Stimulated activated CD8-positive, alpha-beta memory T cell treated with anti-CD3 and anti-CD28 coated beads, Interleukin-15, amount 100 ng/mL, for 1 hour (primary cell): Measurements from ENCODE around the gene EDRF1.
"Not testable (repeated sequence)": the region's sequence is repeated elsewhere in the genome, so short reads cannot be mapped to it uniquely, and the experiment has no call there.

Experiments used
- DNase-seq: peaks from one replicate; pipeline ENCODE4 v3.0.0-alpha.2; 2020; ENCODE audit warnings: low read depth

EDRF1 gene

GRCh38 chr10:125707541-125708468 is 11.7 kb upstream of the EDRF1 start:
- no peak for DNase-seq

GRCh38 chr10:125708971-125709503 is 10.5 kb upstream of the EDRF1 start:
- DNase-seq, result no peak

- no peak for DNase-seq
Measured at GRCh38 chr10:125709553-125710474, 9.7 kb upstream of the EDRF1 start.

- DNase-seq, result no peak
Measured at GRCh38 chr10:125711110-125711750, 8.3 kb upstream of the EDRF1 start.

- not testable (repeated sequence) for DNase-seq
Measured at GRCh38 chr10:125714728-125715127, 4.8 kb upstream of the EDRF1 start.

GRCh38 chr10:125720002-125720382 is 483 bp downstream of the EDRF1 start:
- DNase-seq, result no peak

- no peak for DNase-seq
Measured at GRCh38 chr10:125721035-125721434, 1.5 kb downstream of the EDRF1 start.

- no peak for DNase-seq
Measured at GRCh38 chr10:125722811-125723210, 3.3 kb downstream of the EDRF1 start.

GRCh38 chr10:125726914-125727313 is 7.4 kb downstream of the EDRF1 start:
- no peak for DNase-seq

- no peak for DNase-seq
Measured at GRCh38 chr10:125727436-125727835, 7.9 kb downstream of the EDRF1 start.

- no peak for DNase-seq
Measured at GRCh38 chr10:125734148-125734547, 14.6 kb downstream of the EDRF1 start.

- no peak for DNase-seq
Measured at GRCh38 chr10:125734823-125735222, 15.3 kb downstream of the EDRF1 start.

- DNase-seq, result no peak
Measured at GRCh38 chr10:125738206-125738605, 18.7 kb downstream of the EDRF1 start.

GRCh38 chr10:125739994-125740679 is 20.6 kb downstream of the EDRF1 start:
- no peak for DNase-seq

GRCh38 chr10:125742465-125742864 is 23.0 kb downstream of the EDRF1 start:
- no peak for DNase-seq

GRCh38 chr10:125744909-125745308 is 25.4 kb downstream of the EDRF1 start:
- no peak for DNase-seq

GRCh38 chr10:125747417-125747816 is 27.9 kb downstream of the EDRF1 start:
- no peak for DNase-seq

- DNase-seq, result no peak
Measured at GRCh38 chr10:125756196-125756595, 36.7 kb downstream of the EDRF1 start.

GRCh38 chr10:125756853-125757487 is 37.5 kb downstream of the EDRF1 start:
- DNase-seq, result no peak

GRCh38 chr10:125757742-125758141 is 38.2 kb downstream of the EDRF1 start:
- DNase-seq, result no peak

- no peak for DNase-seq
Measured at GRCh38 chr10:125761961-125762360, 42.5 kb downstream of the EDRF1 start.
